ENCODE results near the gene SLC16A10.

The SLC16A10 gene

DNA sequence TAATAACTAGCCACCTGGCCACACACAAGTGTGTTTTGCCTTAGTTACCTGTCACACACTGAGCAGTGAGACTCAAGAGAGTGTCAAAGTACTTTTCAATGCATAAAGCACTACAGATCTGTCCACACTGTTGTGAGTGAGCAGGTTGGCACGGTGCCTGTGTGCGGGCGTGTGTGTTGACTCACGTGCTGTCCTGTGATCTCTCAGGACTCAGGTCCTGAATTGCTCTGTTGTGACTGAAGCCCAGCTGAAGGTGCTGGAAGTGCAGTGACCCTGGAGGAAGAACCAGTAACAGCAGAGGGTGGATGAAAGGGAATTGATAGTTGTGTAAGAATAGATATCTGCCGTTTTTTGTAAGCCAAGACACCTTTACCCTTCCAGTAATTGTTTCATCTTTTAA is 18.3 kb downstream of the SLC16A10 start:
- TF ChIP-seq, protein P1, sequence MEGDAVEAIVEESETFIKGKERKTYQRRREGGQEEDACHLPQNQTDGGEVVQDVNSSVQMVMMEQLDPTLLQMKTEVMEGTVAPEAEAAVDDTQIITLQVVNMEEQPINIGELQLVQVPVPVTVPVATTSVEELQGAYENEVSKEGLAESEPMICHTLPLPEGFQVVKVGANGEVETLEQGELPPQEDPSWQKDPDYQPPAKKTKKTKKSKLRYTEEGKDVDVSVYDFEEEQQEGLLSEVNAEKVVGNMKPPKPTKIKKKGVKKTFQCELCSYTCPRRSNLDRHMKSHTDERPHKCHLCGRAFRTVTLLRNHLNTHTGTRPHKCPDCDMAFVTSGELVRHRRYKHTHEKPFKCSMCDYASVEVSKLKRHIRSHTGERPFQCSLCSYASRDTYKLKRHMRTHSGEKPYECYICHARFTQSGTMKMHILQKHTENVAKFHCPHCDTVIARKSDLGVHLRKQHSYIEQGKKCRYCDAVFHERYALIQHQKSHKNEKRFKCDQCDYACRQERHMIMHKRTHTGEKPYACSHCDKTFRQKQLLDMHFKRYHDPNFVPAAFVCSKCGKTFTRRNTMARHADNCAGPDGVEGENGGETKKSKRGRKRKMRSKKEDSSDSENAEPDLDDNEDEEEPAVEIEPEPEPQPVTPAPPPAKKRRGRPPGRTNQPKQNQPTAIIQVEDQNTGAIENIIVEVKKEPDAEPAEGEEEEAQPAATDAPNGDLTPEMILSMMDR (IDR thresholded peaks at IDR 0.05; ENCODE audit: low read depth, low read length): no peak
- DNase-seq (ENCODE audit: extremely low read depth, low read depth): no peak

DNA sequence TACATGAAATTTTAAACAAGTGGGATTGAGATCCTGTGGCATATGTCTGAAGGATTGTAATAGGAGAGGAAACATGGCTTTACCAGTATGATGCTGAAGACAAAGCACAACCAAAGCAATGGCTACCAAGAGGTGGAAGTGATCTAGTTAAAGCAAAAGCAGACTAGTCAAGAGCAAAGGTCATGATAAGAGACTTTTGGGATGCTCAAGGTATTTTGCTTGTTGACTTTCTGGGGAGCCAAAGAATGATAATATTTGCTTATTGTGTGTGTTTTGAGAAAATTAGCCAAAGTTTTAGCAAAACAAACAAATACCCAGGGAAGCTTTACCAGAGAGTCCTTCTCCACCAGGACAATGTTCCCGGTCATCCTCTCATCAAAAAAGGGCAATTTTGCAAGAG is 20.3 kb downstream of the SLC16A10 start:
- DNase-seq (ENCODE audit: extremely low read depth, low read depth): no peak
- TF ChIP-seq, protein P1 (IDR thresholded peaks at IDR 0.05; ENCODE audit: low read depth, low read length): no peak

DNA sequence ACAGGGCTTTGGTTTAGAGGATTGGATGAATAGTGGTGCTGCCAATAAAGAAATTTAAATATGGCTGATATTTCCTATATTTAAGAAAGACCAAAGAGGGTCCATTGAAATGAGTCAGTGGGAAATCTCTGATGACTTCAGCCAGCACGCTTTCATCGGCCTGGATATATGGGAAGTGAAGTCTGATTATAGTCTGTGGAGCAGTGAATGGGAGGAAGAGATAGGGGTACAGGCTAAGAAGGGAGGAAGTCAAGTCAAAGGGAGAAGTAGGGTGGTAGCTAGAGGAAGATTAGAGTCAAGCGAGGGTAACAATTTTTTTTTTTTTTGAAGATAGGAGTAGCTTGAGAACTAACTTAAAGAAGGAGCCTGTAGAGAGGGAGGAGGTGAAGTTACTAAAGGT is 22.7 kb downstream of the SLC16A10 start:
- TF ChIP-seq, protein P1 (IDR thresholded peaks at IDR 0.05; ENCODE audit: low read depth, low read length): no peak
- no peak for DNase-seq (ENCODE audit: extremely low read depth, low read depth)

DNA sequence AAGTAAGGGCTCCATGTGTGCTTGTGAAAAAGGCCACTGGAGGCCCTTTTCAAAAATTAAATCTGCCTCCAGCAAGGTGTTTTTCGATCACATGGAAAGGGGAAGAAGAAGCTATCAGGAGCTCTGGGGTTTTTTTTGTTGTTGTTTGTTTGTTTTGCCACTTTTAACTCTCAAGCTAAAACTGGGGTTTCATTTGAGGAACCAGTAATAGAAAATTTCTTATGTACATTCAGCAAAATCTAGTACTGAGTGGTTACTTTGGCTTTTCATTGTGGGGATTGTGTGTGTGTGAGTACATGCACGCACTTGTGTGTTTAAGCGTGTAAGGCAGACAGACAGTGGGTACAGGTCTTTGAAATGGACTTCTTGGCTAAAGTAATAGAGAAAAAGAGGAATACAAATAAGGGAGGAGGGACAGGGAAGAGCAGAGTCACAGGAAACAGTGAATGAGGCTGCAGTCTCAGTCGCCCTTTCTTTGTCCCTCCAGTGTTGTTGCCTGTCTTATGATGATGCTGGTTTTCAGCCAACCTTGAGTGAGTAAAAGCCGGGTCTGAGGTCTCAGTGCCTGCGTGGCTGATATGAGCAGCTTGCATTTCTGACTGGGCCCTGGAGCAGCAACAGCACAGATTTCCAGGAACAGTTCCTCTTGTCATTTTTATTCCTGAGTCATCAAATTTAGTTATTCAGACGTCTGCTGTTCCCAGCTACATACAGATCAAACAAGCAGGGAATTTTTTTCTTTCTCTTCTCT is 26.2 kb downstream of the SLC16A10 start:
- TF ChIP-seq, protein P1 (IDR thresholded peaks at IDR 0.05; ENCODE audit: low read depth, low read length): no peak
- no peak for DNase-seq (ENCODE audit: extremely low read depth, low read depth)

DNA sequence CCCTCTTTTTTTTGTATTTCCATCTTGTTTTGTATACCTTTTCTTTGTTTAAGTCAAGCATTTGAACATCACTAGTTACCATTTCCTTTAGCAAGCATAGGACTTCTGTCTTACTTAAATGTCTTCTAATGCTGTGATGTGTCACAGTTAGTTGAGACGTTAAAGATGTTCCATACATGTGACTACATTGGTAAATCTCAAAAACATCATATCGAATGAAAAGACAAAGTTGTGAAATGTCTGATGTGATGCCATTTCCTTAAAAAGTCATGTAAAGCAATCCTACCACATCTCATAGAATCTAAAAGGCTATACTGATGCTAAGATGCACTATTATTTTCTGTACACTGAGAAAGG is 26.8 kb downstream of the SLC16A10 start:
- no peak for DNase-seq (ENCODE audit: extremely low read depth, low read depth)
- TF ChIP-seq, protein P1 (IDR thresholded peaks at IDR 0.05; ENCODE audit: low read depth, low read length): no peak

DNA sequence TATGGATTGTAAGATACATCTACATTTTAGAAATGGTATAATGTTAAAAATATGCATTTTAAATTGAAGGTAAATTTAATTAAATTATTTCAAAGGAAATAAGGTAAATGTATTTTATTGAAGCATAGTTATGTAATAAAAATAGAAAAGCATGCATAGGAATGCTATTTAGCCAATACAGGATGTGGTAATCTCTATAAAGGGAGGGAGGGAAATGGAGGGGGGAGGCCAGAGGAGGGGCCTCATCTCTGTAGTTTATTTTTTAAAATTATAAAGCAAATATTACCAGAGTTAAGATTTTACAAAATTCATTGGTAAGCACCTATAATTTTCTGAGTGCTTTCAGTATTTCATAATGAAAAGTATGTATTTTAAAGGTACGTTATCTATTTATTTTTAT is 27.2 kb downstream of the SLC16A10 start:
- DNase-seq (ENCODE audit: extremely low read depth, low read depth): no peak
- TF ChIP-seq, protein P1 (IDR thresholded peaks at IDR 0.05; ENCODE audit: low read depth, low read length): no peak

DNA sequence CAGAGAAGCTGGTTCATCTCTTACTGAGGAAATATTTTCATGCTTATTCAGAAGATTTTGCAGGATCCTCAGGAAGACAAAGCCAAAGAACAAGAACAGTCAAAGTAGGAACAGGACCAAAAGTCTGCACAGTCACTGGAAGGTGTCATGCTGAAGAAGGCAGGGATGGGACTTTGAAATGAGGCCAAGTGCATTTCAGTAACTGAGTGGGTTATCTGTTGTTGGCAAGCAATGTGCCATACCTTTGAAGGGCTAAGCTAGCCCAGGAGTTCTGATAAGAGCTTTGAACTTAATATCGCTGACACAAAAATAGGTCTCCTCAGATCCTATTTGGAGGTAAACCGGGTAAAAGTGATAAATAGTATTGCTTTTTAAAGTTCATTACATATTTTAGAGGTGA is 31.5 kb downstream of the SLC16A10 start:
- TF ChIP-seq, protein P1 (IDR thresholded peaks at IDR 0.05; ENCODE audit: low read depth, low read length): no peak
- no peak for DNase-seq (ENCODE audit: extremely low read depth, low read depth)

All from AG09319 (cell line).